A549 (cell line): Measurements from ENCODE around the gene SPPL2B.
"Not testable (repeated sequence)": the region's sequence is repeated elsewhere in the genome, so short reads cannot be mapped to it uniquely, and the experiment has no call there.

Source experiments
- BHLHE40 ChIP-seq: IDR thresholded peaks from 2 replicates; pipeline ENCODE4 v1.6.1; 2012; ENCODE audit warnings: low read depth, low read length, inconsistent platforms
- CTCF ChIP-seq: fragments of >200 bp; sonication (Bioruptor Twin); formaldehyde crosslinking; IDR thresholded peaks from 3 replicates; pipeline ENCODE4 v1.5.1; 2016
- EP300 ChIP-seq, 2 experiments: fragments of >200 bp; sonication (Bioruptor Twin); formaldehyde crosslinking; IDR thresholded peaks; 2 replicates in 1 of 2; 3 replicates in 1 of 2; pipeline ENCODE4 v1.6.1; 2016 to 2017
- HES2 ChIP-seq: fragments of >200 bp; sonication (Bioruptor Twin); formaldehyde crosslinking; IDR thresholded peaks from 2 replicates; pipeline ENCODE4 v1.6.1; 2016
- MAX ChIP-seq: IDR thresholded peaks from 2 replicates; pipeline ENCODE4 v1.6.1; 2012
- NR3C1 ChIP-seq: fragments of >200 bp; sonication (Bioruptor Twin); formaldehyde crosslinking; IDR thresholded peaks from 3 replicates; pipeline ENCODE4 v1.6.1; 2017
- POLR2A ChIP-seq: IDR thresholded peaks from 2 replicates; pipeline ENCODE4 v1.6.1; 2012; ENCODE audit warnings: mild to moderate bottlenecking, low read length
- POLR2AphosphoS2 ChIP-seq: conservative IDR thresholded peaks from 2 replicates; pipeline ENCODE4 v1.6.1; 2012; ENCODE audit warnings: low read length, improper control_type of control experiment, inconsistent platforms
- RCOR1 ChIP-seq: fragments of 150-350 bp; IDR thresholded peaks from 2 replicates; pipeline ENCODE4 v1.6.1; 2014; ENCODE audit warnings: antibody characterized with exemption, low read length, low read depth
- REST ChIP-seq: fragments of 200-600 bp; sonication (generic); IDR thresholded peaks from 2 replicates; pipeline ENCODE4 v1.6.1; 2016; ENCODE audit warnings: antibody characterized with exemption, mild to moderate bottlenecking, moderate library complexity
- SMC3 ChIP-seq: fragments of >200 bp; sonication (Bioruptor Twin); formaldehyde crosslinking; IDR thresholded peaks from 3 replicates; pipeline ENCODE4 v1.6.1; 2018; ENCODE audit warnings: inconsistent platforms
- USF2 ChIP-seq: fragments of 450-650 bp; IDR thresholded peaks from 2 replicates; pipeline ENCODE4 v1.6.1; 2014; ENCODE audit warnings: antibody characterized with exemption

GRCh38 chr19:2349818-2350217, 21.3 kb downstream of the SPPL2B start:
- TF ChIP-seq USF2; CTCF; POLR2A; RCOR1; BHLHE40; NR3C1; POLR2AphosphoS2; EP300 (IDR thresholded peaks at IDR 0.05); HES2; REST; MAX; SMC3: not testable (repeated sequence)
